Stimulated activated CD4-positive, alpha-beta T cell treated with anti-CD3 and anti-CD28 coated beads, Interleukin-1b, Interleukin-23, amount 100 ng/mL, for 1 hour (primary cell): ENCODE data around the gene TDRD10.
"Not testable (repeated sequence)": the region's sequence is repeated elsewhere in the genome, so short reads cannot be mapped to it uniquely, and the experiment has no call there.

Experiments
- DNase-seq, 2 donors: peaks; one replicate each; pipeline ENCODE4 v3.0.0-alpha.2; 2020; ENCODE audit warnings: low read depth in 2 of 2

Gene TDRD10

GRCh38 chr1:154514066-154514553 lies 12.1 kb downstream of the TDRD10 start:
- no peak for DNase-seq

- no peak for DNase-seq
These were observed 15.6 kb downstream of the TDRD10 start for GRCh38 chr1:154517661-154518060.

GRCh38 chr1:154519591-154519991 lies 17.6 kb downstream of the TDRD10 start:
- no peak for DNase-seq

- DNase-seq = no peak
These were observed 18.3 kb downstream of the TDRD10 start for GRCh38 chr1:154520333-154520732.

- no peak for DNase-seq
These were observed 19.7 kb downstream of the TDRD10 start for GRCh38 chr1:154521695-154522094.

GRCh38 chr1:154524881-154525280 lies 22.9 kb downstream of the TDRD10 start:
- no peak for DNase-seq

- no peak for DNase-seq
These were observed 25.2 kb downstream of the TDRD10 start for GRCh38 chr1:154527192-154527591.

- DNase-seq = no peak
These were observed 27.3 kb downstream of the TDRD10 start for GRCh38 chr1:154529308-154529707.

GRCh38 chr1:154531950-154532349 lies 29.9 kb downstream of the TDRD10 start:
- not testable (repeated sequence) for DNase-seq

GRCh38 chr1:154533952-154534844 lies 32.2 kb downstream of the TDRD10 start:
- no peak for DNase-seq

GRCh38 chr1:154536570-154536969 lies 34.6 kb downstream of the TDRD10 start:
- no peak for DNase-seq

GRCh38 chr1:154539486-154540483 lies 37.8 kb downstream of the TDRD10 start:
- DNase-seq = no peak

- DNase-seq = no peak
These were observed 39.2 kb downstream of the TDRD10 start for GRCh38 chr1:154541231-154541630.

GRCh38 chr1:154546264-154547063 lies 44.4 kb downstream of the TDRD10 start:
- no peak for DNase-seq

- DNase-seq = no peak
These were observed 45.2 kb downstream of the TDRD10 start for GRCh38 chr1:154547105-154547732.

- DNase-seq = no peak
These were observed 46.0 kb downstream of the TDRD10 start for GRCh38 chr1:154548028-154548427.

- no peak for DNase-seq
These were observed 47.3 kb downstream of the TDRD10 start for GRCh38 chr1:154549202-154549770.

GRCh38 chr1:154550070-154550469 lies 48.1 kb downstream of the TDRD10 start:
- no peak for DNase-seq

GRCh38 chr1:154550657-154551056 lies 48.6 kb downstream of the TDRD10 start:
- DNase-seq = no peak

GRCh38 chr1:154551474-154551873 lies 49.5 kb downstream of the TDRD10 start:
- DNase-seq = no peak

- DNase-seq = no peak
These were observed 50.0 kb downstream of the TDRD10 start for GRCh38 chr1:154552036-154552435.
